Esophagus muscularis mucosa (tissue), 4 donors: Measurements from ENCODE around the gene RGS3. TPM values are rescaled to one million over a fixed set of nuclear protein-coding genes. Genes with fewer than 3 reads are reported as not detected.
A peak's percentile ranks its signal among the peaks of the same experiment; 100 is the strongest.
"Not testable (repeated sequence)": the region's sequence is repeated elsewhere in the genome, so short reads cannot be mapped to it uniquely, and the experiment has no call there.

Source experiments
- DNase-seq: peaks from one replicate; pipeline ENCODE4 v3.0.0-alpha.2; 2017; ENCODE audit errors: extremely low spot score
- H3K27ac ChIP-seq, 4 donors: fragments of 200-600 bp; sonication (generic); replicated peaks in 1 of 4; 1 replicate in 3 of 4; 2 replicates in 1 of 4; pipeline ENCODE4 v1.5.1; 2016 to 2019; ENCODE audit warnings: mild to moderate bottlenecking in 1 of 4
- H3K27me3 ChIP-seq, 4 donors: fragments of 200-600 bp; sonication (generic); one replicate each; pipeline versions ENCODE4 v1.5.1 to v1.6.0; 2016 to 2019
- H3K36me3 ChIP-seq, 4 donors: fragments of 200-600 bp; sonication (generic); one replicate each; pipeline ENCODE4 v1.5.1; 2016 to 2019
- H3K4me1 ChIP-seq, 4 donors: fragments of 200-600 bp; sonication (generic); one replicate each; pipeline ENCODE4 v1.5.1; 2016 to 2019
- H3K4me3 ChIP-seq, 4 donors: fragments of 200-600 bp; sonication (generic); 1 replicate in 2 of 4; 2 replicates in 2 of 4; pipeline ENCODE4 v1.5.1; 2016 to 2019; ENCODE audit warnings: mild to moderate bottlenecking in 4 of 4, moderate library complexity in 1 of 4
- H3K9me3 ChIP-seq, 4 donors: fragments of 200-600 bp; sonication (generic); 1 replicate in 3 of 4; 2 replicates in 1 of 4; pipeline ENCODE4 v1.5.1; 2016 to 2019
- EP300 ChIP-seq: sonication (generic); formaldehyde crosslinking; IDR thresholded peaks from one replicate; pipeline ENCODE4 v1.6.1; 2017; ENCODE audit warnings: antibody characterized with exemption
- POLR2A ChIP-seq: fragments of 450-650 bp; IDR thresholded peaks from one replicate; pipeline ENCODE4 v1.6.1; 2017; ENCODE audit warnings: antibody characterized with exemption, moderate library complexity, mild to moderate bottlenecking, low read depth
- POLR2AphosphoS5 ChIP-seq, 2 donors: sonication (generic); formaldehyde crosslinking; IDR thresholded peaks; one replicate each; pipeline ENCODE4 v1.6.1; 2017; ENCODE audit warnings: antibody characterized with exemption in 2 of 2
- WGBS: methylation state at CpG from one replicate; pipeline ENCODE4 v1.1.5; 2018; 5-methylcytosine and 5-hydroxymethylcytosine counted together
- intact Hi-C: fragments of 100-400 bp; cut with DNase I; formaldehyde crosslinking; loops from one replicate; pipeline ENCODE4 v1.15.1; 2023
- total RNA-seq, 4 donors: library from RNA; depleted of rRNA; stranded (reverse); fragments of >200 nt; gene quantifications; one replicate each; pipeline versions ENCODE4 v1.1.0 to v1.2.1, GENCODE V29; 2016
- TF ChIP-seq, protein P1 (sequence below), 3 experiments: fragments of 200-600 bp in 2 of 3; fragments of 450-650 bp in 1 of 3; sonication (generic) in 2 of 3; IDR thresholded peaks; one replicate each; pipeline ENCODE4 v1.5.1; 2017 to 2019; ENCODE audit warnings: antibody characterized with exemption in 3 of 3, mild to moderate bottlenecking in 2 of 3, moderate library complexity in 1 of 3

Gene RGS3
- total RNA-seq, 4 donors from 2014 or later = 37.3 to 121 (median 68.5) TPM

DNA sequence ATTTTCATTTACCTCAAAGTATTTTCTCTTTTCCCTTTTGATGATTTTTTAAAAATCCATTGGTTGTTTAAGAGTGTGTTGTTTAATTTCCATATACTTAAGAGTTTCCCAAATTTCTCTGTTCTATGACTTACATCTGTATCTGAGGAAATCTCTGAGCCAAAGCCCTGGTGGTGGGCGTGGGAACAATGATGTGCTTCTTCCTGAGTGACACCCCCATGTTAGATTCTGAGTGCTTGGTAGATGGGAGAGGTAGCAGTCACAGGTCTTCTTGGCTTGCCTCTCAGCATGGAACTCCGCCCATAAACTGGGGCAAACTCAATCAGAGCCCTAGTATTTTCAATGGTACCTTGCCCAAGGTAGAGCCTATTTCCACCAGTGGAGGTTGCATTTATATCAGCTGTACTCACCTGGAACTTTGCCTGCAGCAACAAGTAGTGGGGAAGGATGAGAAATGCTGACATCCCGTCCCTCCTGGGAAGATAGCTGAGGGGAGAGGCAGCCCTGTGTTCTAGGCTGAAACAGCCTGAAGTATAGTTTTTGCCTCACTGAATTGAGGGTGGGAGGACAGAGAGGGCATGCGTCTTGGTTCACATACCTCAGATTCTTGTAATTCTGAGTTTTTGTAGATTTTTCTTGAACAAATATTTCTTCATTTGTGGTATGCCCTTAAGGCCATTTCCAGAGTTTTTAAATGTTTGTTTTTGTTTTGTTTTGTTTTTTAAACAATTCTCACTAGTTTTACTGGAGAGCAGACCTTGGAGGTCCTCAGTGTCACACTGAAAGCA, 26.6 kb upstream of the RGS3 start:
- Histone ChIP-seq H3K9me3 (no peaks in the 10 kb centered on the region), H3K4me3 (no peak overlapping the region), H3K36me3 (no peaks in the 10 kb centered on the region), H3K27me3 (no peaks in the 10 kb centered on the region), H3K27ac (no peak overlapping the region), H3K4me1 (no peaks in the 10 kb centered on the region)
- intact Hi-C loops = no loop called here
- peak; percentile 60 for DNase-seq
- 83% methylated on average over 4 of the region's 4 CpGs for WGBS
- TF ChIP-seq POLR2AphosphoS5 (IDR thresholded peaks at IDR 0.05) (no peak), POLR2A (no peak), EP300 (no peak)
- TF ChIP-seq, protein P1, sequence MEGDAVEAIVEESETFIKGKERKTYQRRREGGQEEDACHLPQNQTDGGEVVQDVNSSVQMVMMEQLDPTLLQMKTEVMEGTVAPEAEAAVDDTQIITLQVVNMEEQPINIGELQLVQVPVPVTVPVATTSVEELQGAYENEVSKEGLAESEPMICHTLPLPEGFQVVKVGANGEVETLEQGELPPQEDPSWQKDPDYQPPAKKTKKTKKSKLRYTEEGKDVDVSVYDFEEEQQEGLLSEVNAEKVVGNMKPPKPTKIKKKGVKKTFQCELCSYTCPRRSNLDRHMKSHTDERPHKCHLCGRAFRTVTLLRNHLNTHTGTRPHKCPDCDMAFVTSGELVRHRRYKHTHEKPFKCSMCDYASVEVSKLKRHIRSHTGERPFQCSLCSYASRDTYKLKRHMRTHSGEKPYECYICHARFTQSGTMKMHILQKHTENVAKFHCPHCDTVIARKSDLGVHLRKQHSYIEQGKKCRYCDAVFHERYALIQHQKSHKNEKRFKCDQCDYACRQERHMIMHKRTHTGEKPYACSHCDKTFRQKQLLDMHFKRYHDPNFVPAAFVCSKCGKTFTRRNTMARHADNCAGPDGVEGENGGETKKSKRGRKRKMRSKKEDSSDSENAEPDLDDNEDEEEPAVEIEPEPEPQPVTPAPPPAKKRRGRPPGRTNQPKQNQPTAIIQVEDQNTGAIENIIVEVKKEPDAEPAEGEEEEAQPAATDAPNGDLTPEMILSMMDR (IDR thresholded peaks at IDR 0.05) = no peak

DNA sequence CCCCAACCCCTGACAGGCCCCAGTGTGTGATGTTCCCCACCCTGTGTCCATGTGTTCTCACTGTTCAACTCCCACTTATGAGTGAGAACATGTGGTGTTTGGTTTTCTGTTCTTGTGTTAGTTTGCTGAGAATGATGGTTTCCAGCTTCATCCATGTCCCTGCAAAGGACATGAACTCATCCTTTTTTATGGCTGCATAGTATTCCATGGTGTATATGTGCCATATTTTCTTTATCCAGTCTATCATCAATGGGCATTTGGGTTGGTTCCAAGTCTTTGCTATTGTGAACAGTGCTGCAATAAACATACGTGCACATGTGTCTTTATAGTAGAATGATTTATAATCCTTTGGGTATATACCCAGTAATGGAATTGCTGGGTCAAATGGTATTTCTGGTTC, 25.8 kb upstream of the RGS3 start:
- DNase-seq, H3K4me1 ChIP-seq, H3K27ac ChIP-seq, intact Hi-C loops, H3K36me3 ChIP-seq, H3K27me3 ChIP-seq, H3K9me3 ChIP-seq, H3K4me3 ChIP-seq: not testable (repeated sequence)
- 90% methylated on average over 1 of the region's 1 CpG for WGBS

DNA sequence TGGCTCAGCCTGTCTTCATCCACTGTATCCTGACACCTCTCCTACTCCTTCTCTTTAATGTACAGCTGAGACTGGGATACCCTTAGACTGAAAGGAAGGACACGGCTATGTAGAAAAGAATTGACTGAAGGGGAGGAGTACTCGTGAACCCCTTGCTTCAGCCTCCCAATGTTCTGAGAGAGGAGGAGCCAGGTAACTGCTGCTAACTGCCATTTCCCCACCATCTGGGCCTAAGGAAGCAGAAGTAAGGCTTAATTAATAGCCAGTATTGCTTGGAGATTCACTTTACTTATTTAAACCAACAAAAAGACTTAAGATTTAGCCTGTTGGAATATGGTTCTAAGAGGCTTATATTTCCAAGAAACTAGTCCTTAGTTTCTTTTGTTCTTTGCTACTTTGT, 18.8 kb upstream of the RGS3 start:
- DNase-seq = no peak
- H3K27me3 ChIP-seq = no peaks in the 10 kb centered on the region
- H3K4me1 ChIP-seq = peaks cover 4 to 18% (median 14%) of the 10 kb centered on the region in 4 donors
- H3K36me3 ChIP-seq = no peaks in the 10 kb centered on the region
- intact Hi-C loops = loop anchor here (10.0 kb wide), 1 partner anchor 60 kb away; no protein-coding TSS in a partner anchor
- H3K27ac ChIP-seq = no peak overlapping the region
- H3K4me3 ChIP-seq = no peak overlapping the region
- TF ChIP-seq, protein P1 (IDR thresholded peaks at IDR 0.05) = no peak
- TF ChIP-seq EP300 (no peak), POLR2AphosphoS5 (IDR thresholded peaks at IDR 0.05) (no peak), POLR2A (no peak)
- WGBS = 89% methylated on average over 2 of the region's 2 CpGs
- no peaks in the 10 kb centered on the region for H3K9me3 ChIP-seq

DNA sequence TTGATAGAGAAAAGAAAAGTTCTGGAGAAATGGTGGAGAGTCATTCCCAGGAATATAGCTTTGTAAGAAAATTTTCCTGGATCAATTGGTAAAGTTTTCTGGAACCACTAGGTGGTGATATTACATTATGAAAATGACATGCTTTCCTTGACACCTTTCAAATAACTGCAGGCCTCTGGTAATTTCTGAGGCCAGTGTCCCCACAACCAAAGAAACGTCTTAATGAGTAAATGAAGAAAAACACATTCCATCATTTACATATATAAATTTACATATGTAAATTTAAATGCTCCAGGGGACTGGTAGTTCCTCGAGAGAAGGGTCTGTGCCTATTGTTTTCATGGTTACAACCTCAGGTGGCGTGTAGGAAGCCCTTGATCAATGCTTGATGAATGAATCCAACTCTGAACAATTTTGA, 17.2 kb upstream of the RGS3 start:
- TF ChIP-seq EP300 = no peak
- TF ChIP-seq, protein P1 (IDR thresholded peaks at IDR 0.05) = peak; percentile 67 to 71 (median 69)
- Histone ChIP-seq H3K36me3 (no peaks in the 10 kb centered on the region), H3K27ac (peak overlapping the region in 3 of 4 donors; percentile 15 to 27 (median 21)), H3K4me3 (no peak overlapping the region), H3K9me3 (no peaks in the 10 kb centered on the region), H3K27me3 (no peaks in the 10 kb centered on the region), H3K4me1 (peaks cover 4 to 21% (median 14%) of the 10 kb centered on the region in 4 donors)
- WGBS = 63% methylated on average over 3 of the region's 3 CpGs
- no peak for DNase-seq
- intact Hi-C loops = loop anchor here (2.0 to 10.0 kb wide), 3 partner anchors 58 to 208 kb away; no protein-coding TSS in a partner anchor

DNA sequence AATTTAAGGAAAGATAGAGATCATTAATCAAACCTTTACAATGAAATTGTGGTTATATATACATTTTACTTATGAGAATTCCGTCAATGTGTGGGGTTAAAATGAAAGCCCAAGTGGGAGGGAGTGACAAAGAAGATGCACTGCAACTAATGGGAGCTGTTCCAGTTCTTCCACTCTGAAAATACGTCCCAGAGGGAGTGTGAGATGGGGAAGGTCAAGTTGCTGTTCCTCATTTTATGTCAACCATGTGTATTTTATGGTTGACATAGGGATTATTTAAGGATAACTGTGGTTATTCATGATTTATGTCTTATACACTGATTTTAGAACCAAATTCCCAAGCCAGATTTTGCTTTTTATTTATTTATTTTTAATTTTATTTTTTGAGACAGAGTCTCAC, 14.2 kb upstream of the RGS3 start:
- Histone ChIP-seq H3K36me3 (no peaks in the 10 kb centered on the region), H3K27ac (peak overlapping the region in 1 of 4 donors; percentile 28), H3K9me3 (no peaks in the 10 kb centered on the region), H3K27me3 (no peaks in the 10 kb centered on the region), H3K4me1 (peaks cover 11 to 24% (median 20%) of the 10 kb centered on the region in 4 donors), H3K4me3 (no peak overlapping the region)
- 41% methylated on average over 2 of the region's 2 CpGs for WGBS
- TF ChIP-seq, protein P1 (IDR thresholded peaks at IDR 0.05) = no peak
- no peak for TF ChIP-seq EP300
- no peak for TF ChIP-seq POLR2AphosphoS5 (IDR thresholded peaks at IDR 0.05)
- TF ChIP-seq POLR2A = no peak
- DNase-seq = peak; percentile 21
- intact Hi-C loops = loop anchor here (10.0 kb wide), 1 partner anchor 55 kb away; no protein-coding TSS in a partner anchor
